HG02610 (cell line): ENCODE results near the gene SORCS2.

Experiments used
- ATAC-seq: cut with Tn5 transposase; IDR thresholded peaks from one replicate; pipeline ENCODE4 v1.9.1; 2021; ENCODE audit warnings: mild to moderate bottlenecking, moderate library complexity; ENCODE audit not compliant: unreplicated experiment

SORCS2 gene

GRCh38 chr4:7348946-7349900 is 156.9 kb downstream of the SORCS2 start:
- no peak for ATAC-seq

- ATAC-seq = no peak
These were observed 158.1 kb downstream of the SORCS2 start for GRCh38 chr4:7350396-7350795.

GRCh38 chr4:7351014-7351413 is 158.7 kb downstream of the SORCS2 start:
- ATAC-seq = no peak

- no peak for ATAC-seq
These were observed 160.1 kb downstream of the SORCS2 start for GRCh38 chr4:7352486-7352885.

GRCh38 chr4:7353046-7353790 is 160.9 kb downstream of the SORCS2 start:
- no peak for ATAC-seq

- ATAC-seq = no peak
These were observed 161.7 kb downstream of the SORCS2 start for GRCh38 chr4:7353846-7354610.

GRCh38 chr4:7354927-7355326 is 162.6 kb downstream of the SORCS2 start:
- ATAC-seq = no peak

- no peak for ATAC-seq
These were observed 163.5 kb downstream of the SORCS2 start for GRCh38 chr4:7355795-7356194.

GRCh38 chr4:7356667-7357310 is 164.5 kb downstream of the SORCS2 start:
- ATAC-seq = no peak

GRCh38 chr4:7357323-7357722 is 165.0 kb downstream of the SORCS2 start:
- no peak for ATAC-seq

GRCh38 chr4:7358100-7358735 is 165.9 kb downstream of the SORCS2 start:
- ATAC-seq = no peak

- no peak for ATAC-seq
These were observed 167.2 kb downstream of the SORCS2 start for GRCh38 chr4:7359400-7360062.

GRCh38 chr4:7360806-7361205 is 168.5 kb downstream of the SORCS2 start:
- ATAC-seq = no peak

GRCh38 chr4:7361280-7361895 is 169.1 kb downstream of the SORCS2 start:
- no peak for ATAC-seq

- no peak for ATAC-seq
These were observed 170.0 kb downstream of the SORCS2 start for GRCh38 chr4:7362341-7362740.

- ATAC-seq = no peak
These were observed 170.6 kb downstream of the SORCS2 start for GRCh38 chr4:7362862-7363430.

- no peak for ATAC-seq
These were observed 172.6 kb downstream of the SORCS2 start for GRCh38 chr4:7364979-7365378.

- no peak for ATAC-seq
These were observed 173.3 kb downstream of the SORCS2 start for GRCh38 chr4:7365462-7366179.
